ENCODE measurements around the gene CD4. TPM values are rescaled to one million over a fixed set of nuclear protein-coding genes. Genes with fewer than 3 reads are reported as not detected.
"Not testable (repeated sequence)": the region's sequence is repeated elsewhere in the genome, so short reads cannot be mapped to it uniquely, and the experiment has no call there.

The CD4 gene
- total and polyA plus RNA-seq, 8 donors = 2.0 to 25.9 (median 7.3) TPM; not detected in 2

DNA sequence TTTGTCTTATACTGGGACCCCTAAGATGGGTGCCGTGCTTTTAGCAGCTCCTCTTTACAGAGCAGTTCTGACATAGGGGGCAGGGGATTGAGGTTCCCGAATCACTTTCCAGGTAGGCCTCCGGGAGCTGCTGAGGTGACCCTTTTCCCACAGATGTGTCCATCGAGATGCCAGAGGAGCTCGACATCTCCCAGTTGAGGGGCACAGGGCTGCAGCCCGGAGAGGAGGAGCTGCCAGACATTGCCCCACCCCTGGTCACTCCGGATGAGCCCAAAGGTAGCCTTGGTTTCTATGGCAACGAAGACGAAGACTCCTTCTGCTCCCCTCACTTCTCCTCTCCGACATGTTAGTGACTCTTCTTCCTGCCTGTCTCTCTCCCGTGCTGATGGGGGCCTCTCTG is 73.7 kb downstream of the CD4 start:
- DNase-seq = no peak
- Histone ChIP-seq H3K27me3 (no peaks in the 10 kb centered on the region), H3K9me3 (no peaks in the 10 kb centered on the region), H3K4me3 (no peak overlapping the region), H3K4me1 (peaks cover 6 to 15% (median 12%) of the 10 kb centered on the region in 4 donors), H3K36me3 (peaks cover 65 to 82% (median 81%) of the 10 kb centered on the region in 4 donors), H3K27ac (no peak overlapping the region)
- 91 to 96% (median 93%) methylated on average over 8 to 11 of the region's 11 CpGs for WGBS, 5 donors
- intact Hi-C loops (cut with DNase I; ENCODE audit: low total_unique reads) = no loop called here
- TF ChIP-seq POLR2A (IDR thresholded peaks at IDR 0.05) = no peak
- TF ChIP-seq, protein P1, sequence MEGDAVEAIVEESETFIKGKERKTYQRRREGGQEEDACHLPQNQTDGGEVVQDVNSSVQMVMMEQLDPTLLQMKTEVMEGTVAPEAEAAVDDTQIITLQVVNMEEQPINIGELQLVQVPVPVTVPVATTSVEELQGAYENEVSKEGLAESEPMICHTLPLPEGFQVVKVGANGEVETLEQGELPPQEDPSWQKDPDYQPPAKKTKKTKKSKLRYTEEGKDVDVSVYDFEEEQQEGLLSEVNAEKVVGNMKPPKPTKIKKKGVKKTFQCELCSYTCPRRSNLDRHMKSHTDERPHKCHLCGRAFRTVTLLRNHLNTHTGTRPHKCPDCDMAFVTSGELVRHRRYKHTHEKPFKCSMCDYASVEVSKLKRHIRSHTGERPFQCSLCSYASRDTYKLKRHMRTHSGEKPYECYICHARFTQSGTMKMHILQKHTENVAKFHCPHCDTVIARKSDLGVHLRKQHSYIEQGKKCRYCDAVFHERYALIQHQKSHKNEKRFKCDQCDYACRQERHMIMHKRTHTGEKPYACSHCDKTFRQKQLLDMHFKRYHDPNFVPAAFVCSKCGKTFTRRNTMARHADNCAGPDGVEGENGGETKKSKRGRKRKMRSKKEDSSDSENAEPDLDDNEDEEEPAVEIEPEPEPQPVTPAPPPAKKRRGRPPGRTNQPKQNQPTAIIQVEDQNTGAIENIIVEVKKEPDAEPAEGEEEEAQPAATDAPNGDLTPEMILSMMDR (IDR thresholded peaks at IDR 0.05) = no peak
- TF ChIP-seq POLR2AphosphoS5 (IDR thresholded peaks at IDR 0.05) = no peak
- TF ChIP-seq EP300 (IDR thresholded peaks at IDR 0.05) = no peak

DNA sequence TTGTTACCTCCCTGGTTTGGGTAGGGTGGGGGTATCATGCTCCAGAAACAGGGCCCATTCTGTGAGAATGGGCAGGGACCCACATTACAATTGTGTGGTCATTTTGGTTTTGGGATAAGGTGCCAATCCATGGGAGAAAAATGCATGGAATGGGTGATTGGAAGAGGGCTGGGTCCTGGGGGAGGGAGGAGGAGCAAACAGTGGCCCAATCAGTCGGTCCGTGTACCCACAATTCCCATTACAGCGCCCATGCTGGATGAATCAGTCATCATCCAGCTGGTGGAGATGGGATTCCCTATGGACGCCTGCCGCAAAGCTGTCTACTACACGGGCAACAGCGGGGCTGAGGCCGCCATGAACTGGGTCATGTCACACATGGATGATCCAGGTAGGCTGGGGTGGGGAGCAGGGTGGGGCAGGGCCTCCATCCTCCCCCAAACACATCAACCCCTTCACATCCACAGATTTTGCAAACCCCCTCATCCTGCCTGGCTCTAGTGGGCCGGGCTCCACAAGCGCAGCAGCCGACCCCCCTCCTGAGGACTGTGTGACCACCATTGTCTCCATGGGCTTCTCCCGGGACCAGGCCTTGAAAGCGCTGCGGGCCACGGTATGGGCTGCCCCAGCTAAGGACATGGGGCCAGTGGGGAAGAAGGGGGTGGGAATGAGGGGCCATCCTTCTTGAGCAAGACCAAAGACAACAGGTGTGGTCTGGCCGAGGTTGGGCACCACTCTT is 74.4 kb downstream of the CD4 start:
- no peak for DNase-seq
- peaks cover 57 to 75% (median 74%) of the 10 kb centered on the region in 4 donors for H3K36me3 ChIP-seq
- no peaks in the 10 kb centered on the region for H3K9me3 ChIP-seq
- no peak overlapping the region for H3K27ac ChIP-seq
- TF ChIP-seq POLR2A (IDR thresholded peaks at IDR 0.05) (no peak), EP300 (IDR thresholded peaks at IDR 0.05) (no peak), POLR2AphosphoS5 (IDR thresholded peaks at IDR 0.05) (no peak)
- TF ChIP-seq, protein P1 (IDR thresholded peaks at IDR 0.05) = no peak
- WGBS, 5 donors = 95 to 96% (median 95%) methylated on average over 16 of the region's 16 CpGs
- no peaks in the 10 kb centered on the region for H3K27me3 ChIP-seq
- intact Hi-C loops (cut with DNase I; ENCODE audit: low total_unique reads) = no loop called here
- H3K4me3 ChIP-seq = no peak overlapping the region
- H3K4me1 ChIP-seq = peaks cover 11 to 22% (median 20%) of the 10 kb centered on the region in 4 donors

DNA sequence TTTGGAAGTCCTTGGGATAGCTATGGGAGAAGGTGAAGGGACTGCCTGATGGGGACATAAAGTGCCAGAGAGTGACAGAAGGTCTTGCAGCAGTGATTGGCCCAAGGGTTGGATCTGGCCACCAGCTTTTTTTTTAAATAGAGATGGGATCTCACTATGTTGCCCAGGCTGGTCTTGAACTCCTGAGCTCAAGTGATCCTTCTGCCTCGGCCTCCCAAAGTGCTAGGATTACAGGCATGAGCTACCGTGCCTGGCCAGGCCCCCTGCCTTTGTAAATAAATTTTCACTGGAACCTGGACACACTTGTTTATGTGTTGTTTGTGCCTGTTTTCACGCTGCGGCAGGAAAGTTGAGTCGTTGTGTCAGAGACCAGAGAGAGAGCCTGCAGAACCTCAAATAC is 76.0 kb downstream of the CD4 start:
- intact Hi-C loops (cut with DNase I; ENCODE audit: low total_unique reads); H3K9me3 ChIP-seq; H3K27ac ChIP-seq; H3K4me3 ChIP-seq; H3K27me3 ChIP-seq; DNase-seq: not testable (repeated sequence)
- H3K36me3 ChIP-seq = peaks cover 49 to 74% (median 70%) of the 10 kb centered on the region in 4 donors
- WGBS, 5 donors = 91 to 96% (median 93%) methylated on average over 5 of the region's 5 CpGs
- peaks cover 16 to 38% (median 34%) of the 10 kb centered on the region in 4 donors for H3K4me1 ChIP-seq

DNA sequence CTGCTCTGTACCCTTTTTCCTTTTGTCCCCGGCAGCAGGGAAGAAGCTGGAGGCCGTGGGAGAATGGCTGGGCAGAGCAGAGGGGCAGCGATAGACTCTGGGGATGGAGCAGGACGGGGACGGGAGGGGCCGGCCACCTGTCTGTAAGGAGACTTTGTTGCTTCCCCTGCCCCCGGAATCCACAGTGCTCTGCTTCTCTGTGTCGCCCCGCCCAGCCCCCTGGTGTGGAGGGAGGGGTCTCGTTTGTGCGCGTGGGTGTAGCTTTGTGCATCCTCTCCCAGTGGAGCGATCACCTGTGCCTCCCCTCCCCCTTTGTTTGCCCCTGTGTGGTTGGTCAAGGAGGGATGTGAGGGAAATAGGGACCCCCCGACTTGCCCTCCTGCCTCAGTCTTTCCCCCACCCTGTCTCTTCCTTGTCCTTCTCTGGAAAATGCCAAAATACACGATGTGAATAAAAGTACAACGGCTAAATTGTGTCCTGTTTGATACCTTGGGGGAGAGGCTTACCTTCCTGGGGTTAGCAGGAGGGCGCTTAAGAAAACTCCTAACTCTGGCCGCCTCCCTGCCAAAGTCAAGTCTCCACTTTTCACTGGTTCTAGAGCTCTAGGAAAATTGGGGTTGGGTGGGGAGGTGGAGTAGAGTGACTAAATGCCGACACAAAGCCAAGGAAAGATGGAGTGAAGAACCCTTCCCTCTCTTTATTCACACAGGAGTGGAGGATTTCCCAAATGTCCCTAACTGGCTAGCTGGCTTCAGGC is 77.0 kb downstream of the CD4 start:
- intact Hi-C loops (cut with DNase I; ENCODE audit: low total_unique reads) = no loop called here
- no peak for DNase-seq
- Histone ChIP-seq H3K9me3 (no peaks in the 10 kb centered on the region), H3K4me1 (peaks cover 21 to 48% (median 44%) of the 10 kb centered on the region in 4 donors), H3K36me3 (peaks cover 48 to 74% (median 70%) of the 10 kb centered on the region in 4 donors), H3K27ac (peak overlapping the region; percentile 84 to 99 (median 98)), H3K4me3 (peak overlapping the region; percentile 81 to 100 (median 98)), H3K27me3 (no peaks in the 10 kb centered on the region)
- TF ChIP-seq, protein P1 (IDR thresholded peaks at IDR 0.05) = no peak
- no peak for TF ChIP-seq POLR2A (IDR thresholded peaks at IDR 0.05)
- TF ChIP-seq POLR2AphosphoS5 (IDR thresholded peaks at IDR 0.05) = no peak
- no peak for TF ChIP-seq EP300 (IDR thresholded peaks at IDR 0.05)
- 74 to 78% (median 75%) methylated on average over 17 to 19 of the region's 19 CpGs for WGBS, 5 donors

Measured in stomach (tissue), 9 donors.